ENCODE measurements around the gene ABHD16A. TPM values are rescaled to one million over a fixed set of nuclear protein-coding genes. Genes with fewer than 3 reads are reported as not detected.
A peak's percentile ranks its signal among the peaks of the same experiment; 100 is the strongest.

The ABHD16A gene
- total RNA-seq, 1 experiment from 2014 or later = 47.2 TPM

GRCh38 chr6:31736021-31736767, 33.1 kb upstream of the ABHD16A start, which contains the start of gene CLIC1:
Gene CLIC1, minus strand, starts transcription at chr6:31736530. Its CDS starts 230 bp downstream, at chr6:31736300.
- Histone ChIP-seq H3K27ac (ENCODE audit: low read length) (peak within 1 kb of the TSS; percentile 100), H3K36me3 (ENCODE audit: control insufficient read depth, insufficient read depth, low read length) (peaks cover 21% of the 10 kb centered on the region), H3K4me3 (ENCODE audit: low read depth in 2 of 2, low read length in 2 of 2) (peak within 1 kb of the TSS; percentile 99 to 100), H3K9me3 (ENCODE audit: control insufficient read depth, insufficient read depth, low read depth, low read length) (no peaks in the 10 kb centered on the region), H3K27me3 (ENCODE audit: control insufficient read depth, insufficient read depth, low read length) (no peaks in the 10 kb centered on the region), H3K4me1 (ENCODE audit: control insufficient read depth, insufficient read depth, low read length) (peaks cover 57% of the 10 kb centered on the region)
- no peak for DNase-seq (ENCODE audit: low read depth, low spot score)
- peak; percentile 83 for TF ChIP-seq POLR2AphosphoS5 (IDR thresholded peaks at IDR 0.05; ENCODE audit: low read depth, low read length)
- no peak for TF ChIP-seq REST (IDR thresholded peaks at IDR 0.05; ENCODE audit: insufficient read depth in 1 of 2, low read depth in 2 of 2, low read length in 1 of 2)
- 0 out of 2 replicates have a peak, but pooled peaks have one; percentile 54 for TF ChIP-seq SIN3A (IDR thresholded peaks at IDR 0.05; ENCODE audit: borderline replicate concordance, insufficient read depth, low read depth, low read length)
- no peak for TF ChIP-seq CTCF (IDR thresholded peaks at IDR 0.05)
- TF ChIP-seq TCF7L2 (IDR thresholded peaks at IDR 0.05; ENCODE audit: low read depth, low read length) = peak; percentile 50; the same call in 1 of the 2 replicates
- intact Hi-C loops (cut with micrococcal nuclease; ENCODE audit: unreplicated experiment) (loop anchor here (10.0 kb wide), 1 partner anchor 99 kb away; no protein-coding TSS in a partner anchor), in situ Hi-C loops (cut with HindIII; ENCODE audit: low pct_unique_long_range_greater_than_20kb, low sequenced_read_pairs) (no loop called here)
- POLR2A ChIA-PET = interaction anchor here (0.6 kb wide), 1 partner anchor 78 kb away, joined by 10 read pairs; the partner anchor contains the start of gene HSPA1L
- BruUV-seq (replicated peaks) = no TSS peak
- peak; percentile 69 for ATAC-seq
- CTCF ChIA-PET = interaction anchor here (0.6 kb wide), 1 partner anchor 152 kb away, joined by 3 read pairs; no protein-coding TSS in a partner anchor

- H3K27me3 ChIP-seq (ENCODE audit: control insufficient read depth, insufficient read depth, low read length) = no peaks in the 10 kb centered on the region
- in situ Hi-C loops (cut with HindIII; ENCODE audit: low pct_unique_long_range_greater_than_20kb, low sequenced_read_pairs) = no loop called here
- peaks cover 21% of the 10 kb centered on the region for H3K36me3 ChIP-seq (ENCODE audit: control insufficient read depth, insufficient read depth, low read length)
- ChIA-PET CTCF (no interaction called here), POLR2A (interaction anchor here (0.6 to 0.8 kb wide), 6 partner anchors 64 to 1015 kb away, joined by 3 to 11 read pairs (median 8); partner anchors contain the start of gene NEU1)
- ATAC-seq (no peak), DNase-seq (ENCODE audit: low read depth, low spot score) (no peak)
- peak overlapping the region; percentile 99 to 100 for H3K4me3 ChIP-seq (ENCODE audit: low read depth in 2 of 2, low read length in 2 of 2)
- BruUV-seq (replicated peaks) = no TSS peak
- H3K27ac ChIP-seq (ENCODE audit: low read length) = peak overlapping the region; percentile 100
- TF ChIP-seq TCF7L2 (IDR thresholded peaks at IDR 0.05; ENCODE audit: low read depth, low read length) = no peak
- no peak for TF ChIP-seq CTCF (IDR thresholded peaks at IDR 0.05)
- TF ChIP-seq REST (IDR thresholded peaks at IDR 0.05; ENCODE audit: insufficient read depth in 1 of 2, low read depth in 2 of 2, low read length in 1 of 2) = no peak
- no peak for TF ChIP-seq POLR2AphosphoS5 (IDR thresholded peaks at IDR 0.05; ENCODE audit: low read depth, low read length)
- TF ChIP-seq SIN3A (IDR thresholded peaks at IDR 0.05; ENCODE audit: borderline replicate concordance, insufficient read depth, low read depth, low read length) = no peak
- intact Hi-C loops (cut with micrococcal nuclease; ENCODE audit: unreplicated experiment) = loop anchor here (10.0 kb wide), 1 partner anchor 100 kb away; no protein-coding TSS in a partner anchor
- no peaks in the 10 kb centered on the region for H3K9me3 ChIP-seq (ENCODE audit: control insufficient read depth, insufficient read depth, low read depth, low read length)
- peaks cover 63% of the 10 kb centered on the region for H3K4me1 ChIP-seq (ENCODE audit: control insufficient read depth, insufficient read depth, low read length)
Measured at GRCh38 chr6:31734821-31735406, 31.8 kb upstream of the ABHD16A start.

Data from Panc1 (cell line).